Amygdala (tissue), 56 donors: ENCODE results near the gene AGBL4.
A peak's percentile ranks its signal among the peaks of the same experiment; 100 is the strongest.
"Not testable (repeated sequence)": the region's sequence is repeated elsewhere in the genome, so short reads cannot be mapped to it uniquely, and the experiment has no call there.

Source experiments
- DNase-seq, 56 donors: peaks; one replicate each; lab custom pipeline; 2025; lab: John Stamatoyannopoulos, UW

The AGBL4 gene

GRCh38 chr1:50023292-50024159 lies at the start of gene AGBL4:
Gene AGBL4 (minus strand): TSS chr1:50023954.
- peak in 45 of 56 donors; percentile 4 to 73 (median 51) for DNase-seq

- no peak for DNase-seq
Measured at GRCh38 chr1:50066806-50067205, 43.1 kb upstream of the AGBL4 start.

- no peak for DNase-seq
Measured at GRCh38 chr1:50060279-50060678, 36.5 kb upstream of the AGBL4 start.

GRCh38 chr1:50048791-50049190 lies 25.0 kb upstream of the AGBL4 start:
- no peak for DNase-seq

GRCh38 chr1:50047916-50048694 lies 24.4 kb upstream of the AGBL4 start:
- peak in 26 of 56 donors; percentile 1 to 52 (median 14) for DNase-seq

- no peak for DNase-seq
Measured at GRCh38 chr1:50038237-50038809, 14.6 kb upstream of the AGBL4 start.

GRCh38 chr1:50027794-50028193 lies 4.0 kb upstream of the AGBL4 start:
- no peak for DNase-seq

GRCh38 chr1:49995734-49996133 lies 28.0 kb downstream of the AGBL4 start:
- no peak for DNase-seq

GRCh38 chr1:49971088-49971487 lies 52.7 kb downstream of the AGBL4 start:
- DNase-seq = no peak

- DNase-seq = no peak
Measured at GRCh38 chr1:49951385-49951784, 72.4 kb downstream of the AGBL4 start.

- DNase-seq = not testable (repeated sequence)
Measured at GRCh38 chr1:49915301-49915700, 108.5 kb downstream of the AGBL4 start.

- no peak for DNase-seq
Measured at GRCh38 chr1:49906365-49906764, 117.4 kb downstream of the AGBL4 start.

GRCh38 chr1:49864581-49864980 lies 159.2 kb downstream of the AGBL4 start:
- DNase-seq = no peak

GRCh38 chr1:49854741-49855140 lies 169.0 kb downstream of the AGBL4 start:
- DNase-seq = no peak

GRCh38 chr1:49842596-49842995 lies 181.2 kb downstream of the AGBL4 start:
- no peak for DNase-seq

GRCh38 chr1:49841767-49842166 lies 182.0 kb downstream of the AGBL4 start:
- DNase-seq = no peak

- DNase-seq = no peak
Measured at GRCh38 chr1:49824261-49824660, 199.5 kb downstream of the AGBL4 start.

GRCh38 chr1:49817681-49818080 lies 206.1 kb downstream of the AGBL4 start:
- DNase-seq = no peak

GRCh38 chr1:49787013-49787412 lies 236.7 kb downstream of the AGBL4 start:
- not testable (repeated sequence) for DNase-seq

- no peak for DNase-seq
Measured at GRCh38 chr1:49765034-49765433, 258.7 kb downstream of the AGBL4 start.

GRCh38 chr1:49738118-49738517 lies 285.6 kb downstream of the AGBL4 start:
- DNase-seq = not testable (repeated sequence)
